Regular cardiac myocyte (primary cell): ENCODE results near the gene RDH13. TPM values are rescaled to one million over a fixed set of nuclear protein-coding genes. Genes with fewer than 3 reads are reported as not detected.

Experiments
- total RNA-seq: library from RNA; depleted of rRNA; stranded (reverse); fragments of >200 nt; gene quantifications from 2 replicates; pipeline ENCODE4 v1.2.3, GENCODE V29; 2014

Gene RDH13
- 10.0 and 11.3 TPM in 2 replicates for total RNA-seq

DNA sequence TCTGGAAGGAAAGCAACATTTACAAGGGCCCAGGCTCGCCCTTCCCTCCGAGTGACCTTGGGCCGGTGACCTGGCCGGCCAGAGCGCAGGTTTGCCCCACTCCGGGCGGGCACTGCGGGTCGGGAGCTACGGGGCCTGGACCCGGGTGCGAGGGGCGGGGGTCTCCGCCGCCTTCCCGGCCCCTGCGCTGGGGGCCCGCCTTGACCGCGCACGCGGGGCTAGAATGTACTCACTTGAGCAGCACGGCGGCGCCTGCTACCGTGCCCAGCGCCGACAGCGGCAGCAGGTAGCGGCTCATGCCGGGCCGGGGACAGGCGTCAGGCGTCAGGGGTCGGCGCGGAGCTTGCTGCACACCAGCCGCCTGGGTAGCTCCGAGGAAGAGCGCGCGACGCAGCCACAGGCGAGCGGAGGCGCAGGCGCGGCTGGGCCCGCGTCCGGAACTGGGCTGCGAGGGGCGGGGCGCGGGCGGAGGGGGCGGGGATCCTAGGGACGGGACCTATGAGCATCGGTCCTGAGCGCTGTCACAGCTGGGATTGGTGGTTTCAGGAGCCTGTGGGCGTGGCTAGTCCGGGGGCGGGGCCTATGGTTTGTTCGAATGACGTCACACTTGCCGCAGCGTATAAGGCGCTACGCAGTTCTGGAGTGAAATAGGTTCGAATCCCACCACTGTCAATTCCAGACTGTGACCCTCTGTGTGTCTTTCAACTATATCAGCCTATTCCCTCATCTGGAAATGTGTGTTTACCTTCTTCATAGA is at the start of gene RDH13:
Gene RDH13 (minus strand): TSS at position 414 of the 757 bp plus-strand sequence. CDS start 116 bp downstream, at position 298.

GRCh38 chr19:55075371-55075998 is 12.5 kb upstream of the RDH13 start, which contains the start of gene EPS8L1:
Gene EPS8L1 (plus strand): TSS chr19:55075869. CDS start chr19:55076445, 576 bp downstream.

Other genes with a start within 250 kb of the RDH13 start
- not detected in 2 replicates for gene KIR3DL1, start 246.7 kb downstream of the RDH13 start, total RNA-seq
- gene KIR2DS4, start 230.5 kb downstream of the RDH13 start, total RNA-seq = not detected in 2 replicates
- gene KIR3DL2, start 212.7 kb downstream of the RDH13 start, total RNA-seq = not detected in 2 replicates
- not detected in 2 replicates for gene FCAR, start 188.9 kb downstream of the RDH13 start, total RNA-seq
- gene NCR1, start 157.0 kb downstream of the RDH13 start, total RNA-seq = not detected in 2 replicates
- not detected in 2 replicates for gene NLRP7, start 115.6 kb downstream of the RDH13 start, total RNA-seq
- 0.77 and 0.85 TPM in 2 replicates for gene NLRP2, start 96.8 kb downstream of the RDH13 start, total RNA-seq
- not detected in 2 replicates for gene GP6, start 24.9 kb downstream of the RDH13 start, total RNA-seq
- gene EPS8L1, start 12.7 kb upstream of the RDH13 start, total RNA-seq = 0.56 and 1.3 TPM in 2 replicates
- gene PPP1R12C, start 54.5 kb upstream of the RDH13 start, total RNA-seq = 31.0 and 42.9 TPM in 2 replicates
- gene TNNT1, start 86.1 kb upstream of the RDH13 start, total RNA-seq = 3.4 and 3.8 TPM in 2 replicates
- gene TNNI3, start 94.6 kb upstream of the RDH13 start, total RNA-seq = not detected in 2 replicates
- gene DNAAF3, start 103.5 kb upstream of the RDH13 start, total RNA-seq = 0.77 and 0.85 TPM in 2 replicates
- 0.96 TPM in 1 of 2 replicates, not detected in the other for gene SYT5, start 117.1 kb upstream of the RDH13 start, total RNA-seq
- gene PTPRH, start 146.4 kb upstream of the RDH13 start, total RNA-seq = 6.5 and 21.4 TPM in 2 replicates
- gene TMEM86B, start 165.6 kb upstream of the RDH13 start, total RNA-seq = 1.5 and 2.3 TPM in 2 replicates
- gene PPP6R1, start 195.9 kb upstream of the RDH13 start, total RNA-seq = 16.3 and 35.5 TPM in 2 replicates
- gene HSPBP1, start 217.0 kb upstream of the RDH13 start, total RNA-seq = 18.9 and 40.6 TPM in 2 replicates
- gene BRSK1, start 220.8 kb upstream of the RDH13 start, total RNA-seq = 3.9 and 6.7 TPM in 2 replicates